CD4-positive, alpha-beta T cell (primary cell): ENCODE results near the gene HOMER1. TPM values are rescaled to one million over a fixed set of nuclear protein-coding genes. Genes with fewer than 3 reads are reported as not detected.

ENCODE experiments used
- ATAC-seq: fragments of 200-7000 bp; cut with Tn5 transposase; one replicate; pipeline ENCODE4 v1.10.0; 2022; ENCODE audit warnings: mild to moderate bottlenecking; ENCODE audit not compliant: poor library complexity
- CTCF ChIA-PET: fragments of 350-600 bp; sonication (Branson Sonifier 250); formaldehyde crosslinking; loops from one replicate; lab custom pipeline; 2021; ENCODE audit warnings: antibody characterized with exemption, inconsistent platforms; lab: Charles Lee
- POLR2A ChIA-PET: fragments of 350-600 bp; sonication (Branson Sonifier 250); formaldehyde crosslinking; loops from one replicate; lab custom pipeline; 2021; ENCODE audit warnings: antibody characterized with exemption, inconsistent platforms; lab: Charles Lee
- DNase-seq, 14 experiments: peaks; one replicate each; pipeline ENCODE4 v3.0.0-alpha.2; 2013 to 2020; ENCODE audit warnings: mixed read lengths in 2 of 14
- H3K27ac ChIP-seq, 2 donors: one replicate each; pipeline versions ENCODE4 v1.5.1 to v1.7.0; 2013; ENCODE audit warnings: low read length in 2 of 2, low read depth in 1 of 2, mild to moderate bottlenecking in 1 of 2
- H3K27me3 ChIP-seq, 2 experiments: 1 replicate in 1 of 2; 2 replicates in 1 of 2; pipeline versions ENCODE4 v1.6.1 to v1.7.0; 2013; ENCODE audit warnings: low read length in 2 of 2, control low read depth in 1 of 2, mild to moderate bottlenecking in 1 of 2, moderate library complexity in 1 of 2; ENCODE audit not compliant: insufficient read depth in 2 of 2, control insufficient read depth in 1 of 2
- H3K36me3 ChIP-seq: one replicate; pipeline ENCODE4 v1.6.1; 2013; ENCODE audit warnings: low read length, control low read depth; ENCODE audit not compliant: insufficient read depth
- H3K4me1 ChIP-seq: one replicate; pipeline ENCODE4 v1.6.1; 2013; ENCODE audit warnings: low read length, control low read depth; ENCODE audit not compliant: insufficient read depth
- H3K4me3 ChIP-seq: one replicate; pipeline ENCODE4 v1.5.1; 2013; ENCODE audit warnings: mild to moderate bottlenecking, low read length, moderate library complexity
- H3K9me3 ChIP-seq, 2 experiments: 1 replicate in 1 of 2; 2 replicates in 1 of 2; pipeline versions ENCODE4 v1.6.1 to v1.7.0; 2013; ENCODE audit warnings: low read length in 2 of 2, mild to moderate bottlenecking in 2 of 2, control low read depth in 1 of 2, moderate library complexity in 1 of 2; ENCODE audit not compliant: control insufficient read depth in 1 of 2, insufficient read depth in 1 of 2
- H3K27ac Mint-ChIP-seq: one replicate; pipeline ENCODE4 v1.8.0; 2020; ENCODE audit warnings: mixed read lengths
- H3K27me3 Mint-ChIP-seq: one replicate; pipeline ENCODE4 v1.8.0; 2021; ENCODE audit warnings: mixed read lengths
- H3K36me3 Mint-ChIP-seq: one replicate; pipeline ENCODE4 v1.8.0; 2021; ENCODE audit warnings: low read depth, mixed read lengths
- H3K4me1 Mint-ChIP-seq: one replicate; pipeline ENCODE4 v1.8.0; 2021; ENCODE audit warnings: low read depth, mixed read lengths
- H3K4me3 Mint-ChIP-seq: one replicate; pipeline ENCODE4 v1.8.0; 2020; ENCODE audit warnings: mild to moderate bottlenecking, mixed read lengths
- H3K9me3 Mint-ChIP-seq: one replicate; pipeline ENCODE4 v1.8.0; 2020; ENCODE audit warnings: mixed read lengths
- CTCF ChIP-seq: fragments of 200-600 bp; IDR thresholded peaks from one replicate; pipeline ENCODE4 v1.8.0; 2022; ENCODE audit warnings: antibody characterized with exemption, mild to moderate bottlenecking
- intact Hi-C, 2 experiments: fragments of 100-400 bp; cut with DNase I in 1 of 2; cut with micrococcal nuclease in 1 of 2; formaldehyde crosslinking; loops; one replicate each; pipeline versions ENCODE4 v1.15.1 to v1.9.0; 2023 to 2025; cut with DNase I, micrococcal nuclease
- total RNA-seq, 174 experiments: library from RNA in 2 of 174; stranded (reverse) in 2 of 174; gene quantifications; one replicate each; pipeline ENCODE4 v1.2.3 and lab custom pipeline; 2021 to 2026

HOMER1 gene
- total RNA-seq, 2 experiments from 2014 or later: 2.1 TPM

- Histone ChIP-seq H3K27ac (no peak overlapping the region), H3K36me3 (no peaks in the 10 kb centered on the region), H3K9me3 (no peaks in the 10 kb centered on the region), H3K27me3 (no peaks in the 10 kb centered on the region), H3K4me1 (no peaks in the 10 kb centered on the region), H3K4me3 (no peak overlapping the region)
- H3K4me3 Mint-ChIP-seq: no peak overlapping the region
- peaks cover 7% of the 10 kb centered on the region for H3K27me3 Mint-ChIP-seq
- no peak for TF ChIP-seq CTCF
- no peak overlapping the region for H3K27ac Mint-ChIP-seq
- no peaks in the 10 kb centered on the region for H3K9me3 Mint-ChIP-seq
- CTCF ChIA-PET: interaction anchor here (0.6 to 0.7 kb wide), 2 partner anchors 32 to 57 kb away, joined by 3 read pairs; no protein-coding TSS in a partner anchor
- no peak for DNase-seq
- no peaks in the 10 kb centered on the region for H3K36me3 Mint-ChIP-seq
- H3K4me1 Mint-ChIP-seq: no peaks in the 10 kb centered on the region
- POLR2A ChIA-PET: no interaction called here
- intact Hi-C loops: no loop called here
- no peak for ATAC-seq
These were observed 10.0 kb downstream of the HOMER1 start for GRCh38 chr5:79503794-79504495.

- Histone ChIP-seq H3K4me3 (no peak overlapping the region), H3K36me3 (no peaks in the 10 kb centered on the region), H3K9me3 (no peaks in the 10 kb centered on the region), H3K27me3 (no peaks in the 10 kb centered on the region), H3K4me1 (no peaks in the 10 kb centered on the region), H3K27ac (no peak overlapping the region)
- ATAC-seq (no peak), DNase-seq (no peak)
- Mint-ChIP-seq H3K27me3 (peaks cover 7% of the 10 kb centered on the region), H3K4me1 (no peaks in the 10 kb centered on the region), H3K4me3 (no peak overlapping the region), H3K27ac (no peak overlapping the region), H3K36me3 (no peaks in the 10 kb centered on the region), H3K9me3 (no peaks in the 10 kb centered on the region)
- intact Hi-C loops: no loop called here
- TF ChIP-seq CTCF: no peak
- POLR2A ChIA-PET: interaction anchor here (1.3 kb wide), 1 partner anchor 13 kb away, joined by 3 read pairs; no protein-coding TSS in a partner anchor
- CTCF ChIA-PET: interaction anchor here (0.7 to 0.8 kb wide), 2 partner anchors 8 to 14 kb away, joined by 3 to 4 read pairs; partner anchors contain the start of gene HOMER1
These were observed 14.2 kb downstream of the HOMER1 start for GRCh38 chr5:79499640-79500273.

- POLR2A ChIA-PET: interaction anchor here (1.6 kb wide), 1 partner anchor 18 kb away, joined by 3 read pairs; the partner anchor contains the start of gene HOMER1
- H3K4me1 Mint-ChIP-seq: no peaks in the 10 kb centered on the region
- no peak overlapping the region for H3K4me3 ChIP-seq
- H3K27me3 Mint-ChIP-seq: peaks cover 4% of the 10 kb centered on the region
- no peak overlapping the region for H3K27ac Mint-ChIP-seq
- no peak for ATAC-seq
- CTCF ChIA-PET: no interaction called here
- no peaks in the 10 kb centered on the region for H3K4me1 ChIP-seq
- intact Hi-C loops: no loop called here
- H3K27ac ChIP-seq: no peak overlapping the region
- no peaks in the 10 kb centered on the region for H3K36me3 Mint-ChIP-seq
- no peak for DNase-seq
- H3K9me3 ChIP-seq: no peaks in the 10 kb centered on the region
- H3K4me3 Mint-ChIP-seq: no peak overlapping the region
- H3K9me3 Mint-ChIP-seq: no peaks in the 10 kb centered on the region
- H3K36me3 ChIP-seq: no peaks in the 10 kb centered on the region
- no peaks in the 10 kb centered on the region for H3K27me3 ChIP-seq
- no peak for TF ChIP-seq CTCF
These were observed 18.6 kb downstream of the HOMER1 start for GRCh38 chr5:79495311-79495710.
